G401 (cell line): ENCODE results near the gene PSEN1. TPM values are rescaled to one million over a fixed set of nuclear protein-coding genes. Genes with fewer than 3 reads are reported as not detected.
A peak's percentile ranks its signal among the peaks of the same experiment; 100 is the strongest.

Experiments used
- DNase-seq: peaks from one replicate; pipeline ENCODE4 v3.0.0-alpha.2; 2015; ENCODE audit warnings: low spot score
- in situ Hi-C: cut with HindIII; loops from 2 replicates; pipeline ENCODE4 v1.10.0; 2016; ENCODE audit warnings: low sequenced_read_pairs, mixed read lengths
- total RNA-seq: library from RNA; depleted of rRNA; stranded (reverse); fragments of >200 nt; shearing (Covaris generic); gene quantifications from 2 replicates; pipeline ENCODE4 v1.2.3, GENCODE V29; 2014; rRNA removed

Gene PSEN1
- total RNA-seq = 23.5 and 38.7 TPM in 2 replicates

DNA sequence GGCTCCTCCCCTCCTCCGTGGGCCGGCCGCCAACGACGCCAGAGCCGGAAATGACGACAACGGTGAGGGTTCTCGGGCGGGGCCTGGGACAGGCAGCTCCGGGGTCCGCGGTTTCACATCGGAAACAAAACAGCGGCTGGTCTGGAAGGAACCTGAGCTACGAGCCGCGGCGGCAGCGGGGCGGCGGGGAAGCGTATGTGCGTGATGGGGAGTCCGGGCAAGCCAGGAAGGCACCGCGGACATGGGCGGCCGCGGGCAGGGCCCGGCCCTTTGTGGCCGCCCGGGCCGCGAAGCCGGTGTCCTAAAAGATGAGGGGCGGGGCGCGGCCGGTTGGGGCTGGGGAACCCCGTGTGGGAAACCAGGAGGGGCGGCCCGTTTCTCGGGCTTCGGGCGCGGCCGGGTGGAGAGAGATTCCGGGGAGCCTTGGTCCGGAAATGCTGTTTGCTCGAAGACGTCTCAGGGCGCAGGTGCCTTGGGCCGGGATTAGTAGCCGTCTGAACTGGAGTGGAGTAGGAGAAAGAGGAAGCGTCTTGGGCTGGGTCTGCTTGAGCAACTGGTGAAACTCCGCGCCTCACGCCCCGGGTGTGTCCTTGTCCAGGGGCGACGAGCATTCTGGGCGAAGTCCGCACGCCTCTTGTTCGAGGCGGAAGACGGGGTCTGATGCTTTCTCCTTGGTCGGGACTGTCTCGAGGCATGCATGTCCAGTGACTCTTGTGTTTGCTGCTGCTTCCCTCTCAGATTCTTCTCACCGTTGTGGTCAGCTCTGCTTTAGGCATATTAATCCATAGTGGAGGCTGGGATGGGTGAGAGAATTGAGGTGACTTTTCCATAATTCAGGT is at the start of gene PSEN1:
TSS of gene PSEN1 (plus strand) at position 121 of the 839 bp plus-strand sequence. CDS start 11,513 bp downstream, outside the sequence.
- in situ Hi-C loops = no loop called here
- DNase-seq = peak; percentile 95

DNA sequence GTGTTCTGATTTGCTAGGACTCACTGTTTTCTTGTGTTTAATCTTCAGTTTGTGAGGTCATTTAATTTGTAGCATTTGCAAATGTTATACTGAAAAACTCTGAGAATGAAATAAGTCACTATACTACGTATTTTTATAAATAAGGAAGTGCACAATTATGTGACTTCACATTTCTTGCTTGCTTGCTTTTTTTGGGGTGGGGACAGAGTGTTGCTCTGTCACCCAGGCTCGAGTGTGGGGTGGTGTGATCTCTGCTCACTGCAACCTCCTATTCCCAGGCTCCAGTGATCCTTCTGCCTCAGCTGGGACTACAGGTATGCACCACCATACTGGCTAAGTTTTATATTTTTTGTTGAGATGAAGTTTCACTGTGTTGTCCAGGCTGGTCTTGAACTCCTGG is 45.3 kb upstream of the PSEN1 start:
- in situ Hi-C loops = no loop called here
- no peak for DNase-seq

DNA sequence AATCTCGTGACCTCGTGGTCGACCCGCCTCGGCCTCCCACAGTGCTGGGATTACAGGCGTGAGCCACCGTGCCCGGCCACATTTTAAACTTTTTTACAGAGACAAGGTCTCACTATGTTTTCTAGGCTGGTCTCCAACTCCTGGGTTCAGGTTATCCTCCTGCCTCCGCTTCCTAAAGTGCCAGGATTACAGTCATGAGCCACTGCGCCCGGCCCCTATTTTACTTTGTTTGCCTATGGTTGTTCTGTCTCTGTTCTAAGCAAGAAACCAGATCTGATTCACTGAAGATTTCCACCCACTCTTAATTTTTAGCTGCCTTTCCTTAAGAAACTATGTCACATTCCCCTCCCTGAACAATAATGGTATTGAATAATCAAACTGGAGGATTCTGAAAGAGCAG is 38.9 kb upstream of the PSEN1 start:
- in situ Hi-C loops = no loop called here
- no peak for DNase-seq

DNA sequence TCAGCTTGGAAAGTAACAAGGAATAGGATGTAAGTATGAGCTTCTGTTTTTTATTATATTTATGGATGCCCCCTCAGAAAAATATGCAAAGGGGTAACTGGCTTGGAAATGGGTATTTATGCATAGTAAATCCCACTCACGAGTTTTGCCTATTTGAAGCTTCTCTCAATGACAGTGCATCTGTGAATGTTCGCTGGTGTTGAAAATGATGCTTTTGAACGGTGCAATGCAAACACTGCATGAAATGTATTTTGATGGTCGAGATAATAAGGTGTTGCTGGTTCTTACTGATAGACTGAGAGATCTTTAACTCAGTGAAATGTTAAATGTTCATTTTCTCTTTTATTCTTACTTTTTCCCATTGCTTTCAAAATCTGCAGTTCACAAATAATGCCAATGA is 36.0 kb upstream of the PSEN1 start:
- no peak for DNase-seq
- in situ Hi-C loops = no loop called here

DNA sequence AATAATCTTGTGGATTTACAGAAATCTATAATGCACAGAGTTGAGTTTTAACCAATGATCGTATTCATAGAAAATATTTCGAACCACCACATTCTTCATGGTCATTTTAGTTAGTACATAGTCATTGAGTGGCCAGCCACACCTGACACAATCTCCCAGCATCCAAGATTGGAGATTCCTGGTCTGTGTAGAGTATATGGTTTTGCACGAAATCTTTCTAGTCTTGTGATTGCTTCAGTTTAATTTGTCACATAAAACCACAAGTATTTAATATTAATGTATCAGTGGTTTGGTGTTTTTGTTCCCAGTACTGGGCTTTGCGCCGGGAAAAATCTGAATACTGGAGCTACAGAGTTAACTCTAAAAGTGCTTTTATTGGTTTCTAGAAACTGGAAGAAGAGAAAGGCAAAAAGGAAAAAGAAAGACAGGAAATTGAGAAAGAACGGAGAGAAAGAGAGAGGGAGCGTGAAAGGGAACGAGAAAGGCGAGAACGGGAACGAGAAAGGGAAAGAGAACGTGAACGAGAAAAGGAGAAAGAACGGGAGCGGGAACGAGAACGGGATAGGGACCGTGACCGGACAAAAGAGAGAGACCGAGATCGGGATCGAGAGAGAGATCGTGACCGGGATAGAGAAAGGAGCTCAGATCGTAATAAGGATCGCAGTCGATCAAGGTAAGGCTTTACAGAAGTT is 33.4 kb upstream of the PSEN1 start:
- DNase-seq = no peak
- in situ Hi-C loops = no loop called here

DNA sequence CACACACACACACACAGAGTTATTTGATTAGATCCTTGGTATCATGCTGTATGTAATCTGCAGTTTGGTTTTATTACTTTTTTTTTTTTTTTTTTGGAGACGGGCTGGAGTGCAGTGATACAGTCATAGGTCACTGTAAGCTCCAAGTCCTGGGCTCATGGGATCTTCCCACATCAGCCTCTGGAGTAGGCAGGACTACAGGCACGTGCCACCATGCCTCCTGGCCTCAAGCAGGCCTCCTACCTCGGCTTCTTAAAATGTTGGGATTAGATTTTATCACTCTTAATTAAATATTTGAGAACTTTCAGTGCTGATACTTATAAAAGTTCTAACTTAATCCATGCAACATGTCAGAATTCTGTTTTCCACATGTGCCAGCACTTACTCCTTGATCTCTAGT is 31.3 kb upstream of the PSEN1 start:
- no peak for DNase-seq
- in situ Hi-C loops = no loop called here

DNA sequence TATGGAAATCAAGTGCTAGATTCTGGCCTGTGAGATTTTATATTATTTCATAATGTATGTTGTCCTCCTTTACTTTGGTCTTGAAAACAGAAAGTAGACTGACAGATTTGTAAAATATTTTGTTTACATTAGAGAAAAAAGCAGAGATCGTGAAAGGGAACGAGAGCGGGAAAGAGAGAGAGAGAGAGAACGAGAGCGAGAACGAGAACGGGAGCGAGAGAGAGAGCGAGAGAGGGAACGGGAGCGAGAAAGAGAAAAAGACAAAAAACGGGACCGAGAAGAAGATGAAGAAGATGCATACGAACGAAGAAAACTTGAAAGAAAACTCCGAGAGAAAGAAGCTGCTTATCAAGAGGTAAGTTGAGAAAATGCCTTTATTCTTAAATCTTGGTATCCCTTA is 30.6 kb upstream of the PSEN1 start:
- in situ Hi-C loops = no loop called here
- no peak for DNase-seq

DNA sequence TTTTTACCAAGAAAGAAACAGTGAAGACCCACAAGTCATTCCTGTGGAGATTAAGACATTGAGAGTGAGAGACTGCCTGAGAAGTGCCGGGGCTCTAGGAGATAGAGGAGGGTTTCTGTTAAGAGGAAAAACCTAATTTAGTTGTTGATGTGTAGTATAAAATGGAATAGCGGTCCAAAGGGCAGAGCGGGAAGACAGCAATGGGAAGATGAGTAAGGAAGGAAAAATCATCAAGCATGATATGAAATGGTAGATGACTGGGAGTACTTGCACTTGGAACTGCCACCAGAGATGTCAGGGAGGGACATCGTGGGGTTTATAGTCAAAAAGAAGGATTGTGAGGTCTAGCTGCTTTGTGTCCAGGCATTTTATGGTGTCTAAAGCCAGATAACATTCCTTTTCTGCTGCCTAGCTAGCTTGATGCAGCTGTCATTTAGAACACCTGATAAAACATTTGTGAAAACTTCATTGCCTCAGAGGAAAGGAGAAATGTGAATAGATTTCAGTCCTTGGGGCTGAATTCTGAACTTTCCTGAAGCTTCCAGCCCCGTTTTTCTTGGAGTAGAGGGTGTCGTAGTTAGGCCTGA is 20.1 kb upstream of the PSEN1 start:
- no peak for DNase-seq
- in situ Hi-C loops = no loop called here

DNA sequence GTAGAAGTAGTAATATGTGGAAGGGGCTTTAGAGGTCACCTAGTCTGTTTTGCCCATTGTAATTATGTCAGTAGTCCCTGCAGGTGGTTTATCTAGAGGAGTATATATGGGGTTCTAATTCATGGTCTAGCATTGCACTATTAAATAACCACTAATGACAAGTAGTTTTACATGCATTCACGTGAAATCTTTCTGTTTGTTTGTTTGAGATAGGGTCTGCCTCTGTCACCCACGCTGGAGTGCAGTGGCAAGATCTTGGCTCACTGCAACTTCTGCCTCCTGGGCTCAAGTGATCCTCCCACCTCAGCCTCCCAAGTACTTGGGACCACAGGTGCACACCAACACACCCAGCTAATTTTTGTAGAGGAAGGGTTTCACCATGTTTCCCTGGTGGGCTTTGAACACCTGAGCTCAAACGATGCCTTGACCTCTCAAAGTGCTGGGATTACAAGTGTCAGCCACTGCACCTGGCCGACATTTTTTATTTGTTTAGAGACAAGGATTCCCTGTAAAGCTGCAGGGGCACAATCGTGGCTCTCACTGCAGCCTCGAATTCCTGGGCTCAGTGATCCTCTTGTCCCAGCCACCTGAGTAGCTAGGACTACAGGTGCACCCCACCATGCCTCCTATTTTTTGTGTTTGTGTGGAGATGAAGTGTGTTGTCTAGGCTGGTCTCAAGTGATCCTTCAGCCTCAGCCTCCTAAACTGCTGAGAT is 12.0 kb upstream of the PSEN1 start:
- no peak for DNase-seq
- in situ Hi-C loops = no loop called here

DNA sequence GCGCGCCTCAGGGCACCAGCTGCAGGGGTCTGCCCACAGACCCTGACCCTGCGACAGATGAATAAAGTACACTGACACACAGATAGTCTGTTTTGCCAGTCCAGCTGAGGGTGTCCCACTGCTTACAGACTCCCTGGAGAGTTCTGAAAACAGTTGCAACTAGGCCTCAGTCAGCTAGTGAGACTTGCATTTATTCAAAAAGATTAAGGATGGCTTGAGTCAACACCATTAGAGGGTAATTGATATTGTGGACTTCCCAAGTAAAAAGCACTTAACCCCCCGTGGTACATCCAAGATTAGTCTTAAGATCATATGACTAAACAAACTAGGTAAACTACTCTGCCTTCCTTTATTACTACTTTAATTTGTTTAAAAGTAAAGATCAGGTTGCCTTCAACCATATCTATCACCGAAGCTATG is 11.1 kb upstream of the PSEN1 start:
- in situ Hi-C loops = no loop called here
- DNase-seq = no peak

DNA sequence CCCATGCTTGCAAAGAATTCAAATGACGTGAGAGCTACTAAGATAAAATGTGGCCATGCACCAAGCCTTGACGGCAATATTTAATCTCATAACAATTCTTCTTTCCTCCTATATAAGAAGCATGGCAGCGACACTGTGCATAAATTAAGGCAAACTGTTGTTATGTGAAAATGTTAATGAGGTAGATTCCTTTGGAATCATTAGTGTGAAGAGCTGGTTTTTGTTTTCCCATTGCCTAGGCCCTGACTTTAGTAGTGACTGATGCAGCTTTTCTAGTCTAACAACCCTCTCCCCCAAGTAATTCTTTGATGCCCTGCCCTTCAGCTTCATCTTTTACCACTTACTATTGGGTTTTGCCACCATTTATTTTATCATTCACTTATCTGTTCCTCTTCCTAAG is 10.6 kb upstream of the PSEN1 start:
- DNase-seq = no peak
- in situ Hi-C loops = no loop called here

DNA sequence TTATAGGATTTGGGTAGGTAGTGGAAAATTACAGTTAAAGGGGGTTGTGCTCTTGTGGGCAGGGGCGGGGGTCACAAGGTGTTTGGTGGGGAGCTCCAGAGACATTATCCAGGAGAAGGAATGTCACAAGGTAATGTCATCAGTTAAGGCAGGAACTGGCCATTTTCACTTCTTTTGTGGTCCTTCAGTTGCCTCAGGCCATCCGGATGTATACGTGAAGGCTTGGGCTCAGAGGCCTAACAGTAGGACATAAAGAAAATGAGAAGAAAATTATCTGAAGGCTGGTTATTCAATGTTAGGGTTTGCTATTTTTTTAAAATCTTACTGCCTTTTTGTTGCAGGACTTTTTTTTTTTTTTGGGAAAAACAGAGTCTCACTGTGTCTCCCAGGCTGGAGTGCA is 2.5 kb upstream of the PSEN1 start:
- in situ Hi-C loops = no loop called here
- DNase-seq = no peak

DNA sequence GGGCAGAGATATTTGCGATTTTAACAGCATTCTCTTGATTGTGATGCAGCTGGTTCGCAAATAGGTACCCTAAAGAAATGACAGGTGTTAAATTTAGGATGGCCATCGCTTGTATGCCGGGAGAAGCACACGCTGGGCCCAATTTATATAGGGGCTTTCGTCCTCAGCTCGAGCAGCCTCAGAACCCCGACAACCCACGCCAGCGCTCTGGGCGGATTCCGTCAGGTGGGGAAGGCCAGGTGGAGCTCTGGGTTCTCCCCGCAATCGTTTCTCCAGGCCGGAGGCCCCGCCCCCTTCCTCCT is 271 bp upstream of the PSEN1 start:
- no peak for DNase-seq
- in situ Hi-C loops = no loop called here

DNA sequence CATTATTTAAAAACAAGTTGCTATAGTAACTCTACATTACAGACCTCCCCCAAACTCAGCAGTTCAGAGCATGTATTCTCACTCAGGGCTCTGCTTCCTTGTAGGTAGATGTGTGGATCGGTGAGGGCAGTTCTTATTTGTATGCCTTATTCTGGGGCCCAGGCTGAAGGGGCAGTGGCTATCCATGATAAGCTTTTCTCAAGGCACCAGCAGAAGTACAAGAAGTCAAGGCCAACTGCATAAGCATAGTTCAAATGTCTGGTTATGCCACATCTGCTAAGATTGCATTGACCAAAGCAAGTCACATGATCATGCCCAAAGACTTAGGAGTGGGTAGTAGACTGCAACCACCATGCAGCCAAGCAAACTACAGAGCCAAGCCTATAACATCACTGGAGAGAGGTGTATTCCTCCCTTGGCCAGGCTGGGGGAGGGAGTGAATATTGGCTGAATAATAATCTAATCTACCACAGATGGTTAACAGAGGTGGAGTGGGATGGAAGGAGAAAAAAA is 4.6 kb downstream of the PSEN1 start:
- DNase-seq = no peak
- in situ Hi-C loops = no loop called here

DNA sequence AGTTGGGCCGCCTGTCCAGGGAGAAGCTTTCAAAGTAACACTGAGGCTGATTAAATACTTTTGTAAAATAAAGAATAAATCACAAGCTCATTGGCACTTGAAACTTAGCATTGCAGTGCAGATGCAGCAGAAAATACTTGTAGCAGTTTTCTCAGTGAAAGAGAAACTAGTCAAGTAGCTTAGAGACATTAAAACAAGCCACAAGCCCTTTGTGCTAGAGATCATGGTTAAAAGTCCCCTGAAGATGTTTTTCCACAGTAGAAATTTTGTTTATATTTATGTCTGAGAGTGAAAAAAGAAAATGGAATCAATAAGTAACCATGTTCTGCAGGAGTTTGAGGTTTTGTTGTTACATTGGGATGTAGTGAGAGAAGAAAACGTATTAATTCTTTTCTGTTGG is 5.9 kb downstream of the PSEN1 start:
- DNase-seq = no peak
- in situ Hi-C loops = no loop called here

DNA sequence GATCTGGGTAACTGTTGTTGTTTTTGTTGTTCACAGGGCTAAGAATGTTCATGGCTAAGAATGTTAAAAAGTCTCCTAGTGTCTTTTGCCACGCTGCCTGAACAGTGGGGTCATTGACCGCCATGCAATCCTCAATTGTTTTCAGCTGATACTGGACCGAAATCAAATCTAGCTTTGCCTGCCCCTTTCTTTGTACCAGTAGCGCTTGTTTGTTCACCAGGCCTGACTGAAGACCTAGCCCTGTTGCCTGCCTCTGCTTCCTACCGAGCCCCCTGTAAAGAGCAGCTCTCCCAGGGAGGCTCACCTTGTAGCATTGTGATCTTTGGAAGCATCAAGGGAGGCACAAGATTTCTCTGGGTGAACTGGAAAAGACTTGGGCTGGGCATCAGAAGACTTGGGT is 6.7 kb downstream of the PSEN1 start:
- DNase-seq = no peak
- in situ Hi-C loops = no loop called here

DNA sequence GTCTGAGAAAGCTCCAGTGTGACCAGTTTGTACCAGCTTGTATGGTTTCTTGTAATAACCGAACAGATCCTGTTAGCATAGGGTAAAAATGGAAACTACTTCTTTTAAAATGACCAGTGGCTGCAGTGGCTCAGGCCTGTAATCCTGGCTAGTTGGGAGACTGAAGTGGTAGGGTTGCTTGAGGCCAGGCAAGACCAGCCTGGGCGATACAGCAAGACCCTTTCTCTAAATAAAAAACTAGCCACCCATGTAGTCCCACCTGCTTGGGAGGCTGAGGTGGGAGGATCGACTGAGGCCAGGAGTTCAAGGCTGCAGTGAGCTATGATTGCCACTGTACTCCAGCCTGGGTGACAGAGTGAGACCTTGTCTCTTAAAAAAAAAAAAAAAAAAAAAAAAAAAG is 7.3 kb downstream of the PSEN1 start:
- in situ Hi-C loops = no loop called here

DNA sequence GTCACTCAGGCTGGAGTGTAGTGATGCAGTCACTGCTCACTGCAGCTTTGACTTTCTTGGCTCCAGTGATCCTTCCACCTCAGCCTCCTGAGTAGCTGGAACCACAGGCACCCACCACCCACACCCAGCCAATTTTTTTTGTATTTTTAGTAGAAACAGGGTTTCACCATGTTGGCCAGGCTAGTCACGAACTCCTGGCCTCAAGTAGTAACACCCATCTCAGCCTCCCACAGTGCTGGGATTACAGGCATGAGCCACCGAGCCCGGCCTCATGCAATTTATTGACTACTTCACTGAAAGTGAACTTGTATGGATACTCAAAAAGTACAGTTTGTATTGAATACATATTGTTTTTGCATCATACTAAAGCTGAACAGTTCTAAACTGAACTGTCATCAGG is 9.1 kb downstream of the PSEN1 start:
- no peak for DNase-seq
- in situ Hi-C loops = no loop called here

More for the DNA sequence above, 7.3 kb downstream of the PSEN1 start:
- DNase-seq = no peak

DNA sequence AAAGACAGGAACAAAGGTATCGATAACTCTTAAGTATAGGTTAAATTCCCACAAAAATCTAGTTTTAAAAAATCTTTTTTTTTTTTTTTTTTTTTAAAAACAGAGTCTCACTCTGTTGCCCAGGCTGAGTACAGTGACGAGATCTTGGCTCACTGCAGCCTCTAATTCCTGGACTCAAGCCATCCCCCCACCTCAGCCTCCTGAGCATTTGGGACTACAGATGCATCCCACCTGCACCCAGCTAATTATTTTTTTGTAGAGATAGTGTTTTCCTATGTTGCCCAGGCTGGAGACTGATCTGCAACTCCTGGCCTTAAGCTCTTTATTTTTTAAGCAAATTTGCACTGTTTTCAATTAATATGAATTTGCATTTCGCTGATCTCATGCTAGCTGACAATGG is 9.8 kb downstream of the PSEN1 start:
- DNase-seq = peak; percentile 20
- in situ Hi-C loops = no loop called here

DNA sequence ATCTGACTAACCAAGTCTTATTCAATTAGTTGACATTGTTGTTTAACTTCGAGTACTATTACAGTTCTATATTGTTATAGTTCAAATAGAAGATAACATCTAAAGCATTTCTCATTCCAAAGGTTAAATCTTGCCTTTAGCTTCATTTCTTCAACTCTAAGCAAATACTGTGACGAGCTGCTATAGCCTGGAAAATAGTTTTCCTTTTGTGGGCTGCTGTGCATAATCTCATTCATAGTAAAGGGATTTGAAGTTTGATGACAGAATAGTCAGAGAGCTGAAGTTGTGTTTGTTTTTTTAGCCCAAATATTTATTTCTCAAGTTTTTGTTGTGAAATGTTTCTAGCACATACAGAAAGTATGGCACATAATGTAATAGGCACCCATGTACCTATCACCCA is 13.4 kb downstream of the PSEN1 start:
- in situ Hi-C loops = no loop called here
- no peak for DNase-seq
